HCT116 (cell line): ENCODE results near the gene CYP46A1. TPM values are rescaled to one million over a fixed set of nuclear protein-coding genes. Genes with fewer than 3 reads are reported as not detected.

Source experiments
- ATAC-seq: fragments of 200-7000 bp; cut with Tn5 transposase; 2 replicates; pipeline ENCODE4 v1.9.1; 2020; ENCODE audit warnings: mild to moderate bottlenecking, moderate library complexity
- BruUV-seq: library from RNA; stranded (reverse); fragments of 400-500 nt; replicated peaks from 2 replicates; lab custom pipeline; 2021; lab: Mats Ljungman, UMichigan
- CTCF ChIA-PET: fragments of 300-600 bp; sonication (Branson Sonifier 250); formaldehyde crosslinking; loops from one replicate; lab custom pipeline; 2021; ENCODE audit warnings: antibody characterized with exemption; lab: Charles Lee
- POLR2A ChIA-PET: fragments of 300-600, 350-600 bp; sonication (Branson Sonifier 250); formaldehyde crosslinking; loops from one replicate; lab custom pipeline; 2021; ENCODE audit warnings: antibody characterized with exemption; lab: Charles Lee
- RAD21 ChIA-PET, 2 experiments: fragments of 300-600 bp; sonication (Branson Sonifier 250); formaldehyde crosslinking; loops; one replicate each; lab custom pipeline; 2023; ENCODE audit warnings: low total read pairs in 2 of 2; ENCODE audit not compliant: uncharacterized antibody in 2 of 2, unreplicated experiment in 2 of 2, low non-redundant PET in 1 of 2; lab: Charles Lee
- DNase-seq: peaks from one replicate; pipeline ENCODE4 v3.0.0-alpha.2; 2010; ENCODE audit warnings: low read depth, low spot score
- H2AFZ ChIP-seq: fragments of 200-600 bp; shearing (Covaris generic), sonication (generic); 2 replicates; pipeline ENCODE4 v1.6.1; 2017; ENCODE audit warnings: low read depth, mixed run types, mixed read lengths, antibody characterized with exemption, low read length; ENCODE audit not compliant: poor library complexity, severe bottlenecking
- H3K27ac ChIP-seq: 2 replicates; pipeline ENCODE4 v1.5.1; 2012; ENCODE audit warnings: low read depth, low read length
- H3K27me3 ChIP-seq: fragments of 200-600 bp; sonication (generic); 2 replicates; pipeline ENCODE4 v1.6.1; 2016; ENCODE audit warnings: mixed run types, low read length, mixed read lengths; ENCODE audit not compliant: insufficient read depth
- H3K36me3 ChIP-seq, 2 experiments: fragments of 200-500 bp in 1 of 2; fragments of 200-600 bp in 1 of 2; sonication (Bioruptor generic) in 1 of 2; sonication (generic) in 1 of 2; 2 replicates each; pipeline versions ENCODE4 v1.5.1 to v1.6.1; 2014 to 2016; ENCODE audit warnings: low read length in 2 of 2, inconsistent platforms in 1 of 2, mixed read lengths in 1 of 2, mixed run types in 1 of 2; ENCODE audit not compliant: insufficient read depth in 2 of 2, control insufficient read depth in 1 of 2
- H3K4me1 ChIP-seq, 2 experiments: fragments of 200-600 bp in 1 of 2; sonication (generic) in 1 of 2; 2 replicates each; pipeline versions ENCODE4 v1.5.1 to v1.6.1; 2012 to 2017; ENCODE audit warnings: low read length in 2 of 2, inconsistent platforms in 1 of 2, mild to moderate bottlenecking in 1 of 2, mixed read lengths in 1 of 2, mixed run types in 1 of 2, moderate library complexity in 1 of 2; ENCODE audit not compliant: insufficient read depth in 2 of 2, control insufficient read depth in 1 of 2
- H3K4me2 ChIP-seq: fragments of 200-600 bp; sonication (generic); 2 replicates; pipeline ENCODE4 v1.6.1; 2017; ENCODE audit warnings: mixed run types, low read length, mixed read lengths
- H3K4me3 ChIP-seq, 2 experiments: fragments of 200-600 bp in 1 of 2; sonication (generic) in 1 of 2; replicated peaks in 1 of 2; 2 replicates each; pipeline ENCODE4 v1.5.1; 2011 to 2016; ENCODE audit warnings: low read length in 2 of 2, control low read depth in 1 of 2, low read depth in 1 of 2, mild to moderate bottlenecking in 1 of 2, mixed read lengths in 1 of 2, mixed run types in 1 of 2
- H3K79me2 ChIP-seq: fragments of 200-600 bp; sonication (generic); 2 replicates; pipeline ENCODE4 v1.6.1; 2017; ENCODE audit warnings: mild to moderate bottlenecking, mixed run types, low read length, moderate library complexity, mixed read lengths; ENCODE audit not compliant: insufficient read depth
- H3K9ac ChIP-seq: fragments of 200-600 bp; sonication (generic); 2 replicates; pipeline ENCODE4 v1.6.1; 2016; ENCODE audit warnings: low read length, mixed read lengths
- H3K9me2 ChIP-seq: fragments of 200-600 bp; sonication (generic), shearing (Covaris generic); 2 replicates; pipeline ENCODE4 v1.6.1; 2017; ENCODE audit warnings: mixed run types, mild to moderate bottlenecking, moderate library complexity; ENCODE audit not compliant: insufficient read depth
- H3K9me3 ChIP-seq, 2 experiments: fragments of 200-500 bp in 1 of 2; fragments of 200-600 bp in 1 of 2; sonication (Bioruptor generic) in 1 of 2; sonication (generic) in 1 of 2; 2 replicates each; pipeline ENCODE4 v1.6.1; 2014 to 2017; ENCODE audit warnings: low read length in 2 of 2, mixed read lengths in 2 of 2, inconsistent platforms in 1 of 2, low read depth in 1 of 2, mild to moderate bottlenecking in 1 of 2, mixed run types in 1 of 2, moderate library complexity in 1 of 2; ENCODE audit not compliant: control insufficient read depth in 1 of 2, insufficient read depth in 1 of 2
- H4K20me1 ChIP-seq: fragments of 200-600 bp; sonication (generic), shearing (Covaris generic); 2 replicates; pipeline ENCODE4 v1.6.1; 2017; ENCODE audit warnings: mixed run types, mild to moderate bottlenecking, moderate library complexity; ENCODE audit not compliant: insufficient read depth
- CBX3 ChIP-seq: IDR thresholded peaks from 2 replicates; pipeline ENCODE4 v1.6.1; 2012; ENCODE audit warnings: low read depth
- EZH2 ChIP-seq: fragments of 200-600 bp; sonication (generic); IDR thresholded peaks from 2 replicates; pipeline ENCODE4 v1.6.1; 2017; ENCODE audit warnings: antibody characterized with exemption, mixed run types
- FOSL1 ChIP-seq: IDR thresholded peaks from 2 replicates; pipeline ENCODE4 v1.6.1; 2012; ENCODE audit warnings: low read depth
- POLR2AphosphoS5 ChIP-seq: IDR thresholded peaks from 2 replicates; pipeline ENCODE4 v1.6.1; 2011; ENCODE audit warnings: mild to moderate bottlenecking, low read depth, low read length, moderate library complexity
- intact Hi-C: fragments of 100-400 bp; cut with micrococcal nuclease; formaldehyde crosslinking; loops from 2 replicates; pipeline ENCODE4 v1.10.0; 2022
- total RNA-seq: library from RNA; stranded (reverse); gene quantifications from one replicate; pipeline ENCODE4 v1.2.1, GENCODE V29; 2021; ENCODE audit not compliant: unreplicated experiment

The CYP46A1 gene
- total RNA-seq, 1 experiment from 2014 or later: 0.76 TPM

DNA sequence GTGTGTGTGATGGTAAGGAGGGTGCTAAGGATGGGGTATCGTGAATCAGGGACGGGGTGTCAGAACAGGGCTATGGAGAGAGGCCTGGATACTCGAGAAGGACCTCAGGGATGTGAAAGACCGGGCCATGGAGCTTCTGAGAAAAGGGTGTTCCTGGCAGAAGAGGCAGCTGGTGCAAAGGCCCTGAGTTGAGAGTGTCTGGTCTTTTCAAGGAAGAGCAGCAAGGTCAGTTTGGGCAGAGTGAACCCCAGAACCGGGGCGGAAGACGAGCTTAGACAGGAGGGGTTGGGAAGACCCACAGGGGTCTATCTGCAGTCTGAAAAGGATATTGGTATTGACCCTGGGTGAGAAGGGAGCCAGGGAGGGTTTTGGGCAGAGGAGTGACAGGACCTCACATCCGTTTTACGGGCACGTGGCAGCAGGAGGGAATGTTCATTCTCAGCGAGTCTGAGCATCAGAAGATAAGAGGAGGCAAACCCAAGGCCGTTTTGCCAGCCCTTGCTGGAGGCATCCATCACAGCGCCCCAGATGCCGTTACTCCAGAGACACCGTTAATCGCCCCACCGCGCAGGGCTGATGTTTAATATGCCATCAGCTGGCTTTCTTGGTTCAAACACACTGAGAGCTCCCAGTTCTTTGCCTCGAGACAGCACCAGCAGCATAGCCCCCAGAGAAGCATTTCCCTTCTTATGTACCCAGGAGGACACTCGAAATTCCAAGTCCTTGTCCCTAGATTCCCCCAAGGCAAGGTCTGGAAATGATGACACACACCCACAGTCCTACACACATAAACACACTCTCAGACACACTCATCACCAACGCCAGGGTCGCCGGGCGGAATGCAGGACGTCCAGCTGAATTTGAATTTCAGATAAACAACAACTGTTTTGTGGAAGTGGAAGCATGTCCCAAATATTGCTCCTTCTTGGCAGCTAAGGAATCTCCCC, 67.7 kb downstream of the CYP46A1 start:
- no peaks in the 10 kb centered on the region for H3K36me3 ChIP-seq
- POLR2A ChIA-PET: no interaction called here
- peak overlapping the region; percentile 13; the same call in 1 of the 2 replicates for H3K9ac ChIP-seq
- DNase-seq: no peak
- no TSS peak for BruUV-seq
- H3K27ac ChIP-seq: no peak overlapping the region
- H2AFZ ChIP-seq: no peak overlapping the region
- intact Hi-C loops: no loop called here
- CTCF ChIA-PET: interaction anchor here (0.7 to 1.2 kb wide), 2 partner anchors 22 to 57 kb away, joined by 3 read pairs; no protein-coding TSS in a partner anchor
- RAD21 ChIA-PET: no interaction called here
- H3K79me2 ChIP-seq: no peaks in the 10 kb centered on the region
- no peaks in the 10 kb centered on the region for H3K9me3 ChIP-seq
- H3K4me2 ChIP-seq: peak overlapping the region; percentile 59
- no peaks in the 10 kb centered on the region for H4K20me1 ChIP-seq
- peaks cover 22 to 48% of the 10 kb centered on the region in 2 experiments for H3K4me1 ChIP-seq
- H3K9me2 ChIP-seq: no peaks in the 10 kb centered on the region
- H3K27me3 ChIP-seq: no peaks in the 10 kb centered on the region; the same call in 1 of the 2 replicates
- no peak for TF ChIP-seq CBX3
- no peak for TF ChIP-seq EZH2
- H3K4me3 ChIP-seq: no peak overlapping the region
- no peak for ATAC-seq

- POLR2A ChIA-PET: no interaction called here
Observed at GRCh38 chr14:99752486-99753121, 68.5 kb downstream of the CYP46A1 start.

More at GRCh38 chr14:99752486-99753121, 68.5 kb downstream of the CYP46A1 start:
- intact Hi-C loops: no loop called here
- DNase-seq: no peak
- no peaks in the 10 kb centered on the region for H3K9me3 ChIP-seq
- no peak overlapping the region for H2AFZ ChIP-seq
- no peaks in the 10 kb centered on the region for H3K36me3 ChIP-seq
- no peak overlapping the region for H3K27ac ChIP-seq
- no peak for ATAC-seq
- peak overlapping the region; percentile 13; the same call in 1 of the 2 replicates for H3K9ac ChIP-seq
- H3K27me3 ChIP-seq: no peaks in the 10 kb centered on the region; the same call in 1 of the 2 replicates
- H3K79me2 ChIP-seq: no peaks in the 10 kb centered on the region
- H3K9me2 ChIP-seq: no peaks in the 10 kb centered on the region
- peaks cover 22 to 55% of the 10 kb centered on the region in 2 experiments for H3K4me1 ChIP-seq
- TF ChIP-seq POLR2AphosphoS5 (no peak), FOSL1 (peak; percentile 6; the same call in 1 of the 2 replicates)
- ChIA-PET RAD21 (no interaction called here), CTCF (interaction anchor here (0.5 to 1.2 kb wide), 3 partner anchors 22 to 69 kb away, joined by 3 read pairs; partner anchors contain the start of gene CYP46A1)
- no peak overlapping the region for H3K4me3 ChIP-seq
- H3K4me2 ChIP-seq: peak overlapping the region; percentile 59
- H4K20me1 ChIP-seq: no peaks in the 10 kb centered on the region
- BruUV-seq: no TSS peak
